Fibroblast of skin of left biceps (primary cell): ENCODE measurements around the gene WWTR1.

ENCODE experiments used
- DNase-seq, 2 experiments: peaks; one replicate each; pipeline ENCODE4 v3.0.0-alpha.2; 2013; ENCODE audit warnings: low read depth in 2 of 2

Gene WWTR1

DNA sequence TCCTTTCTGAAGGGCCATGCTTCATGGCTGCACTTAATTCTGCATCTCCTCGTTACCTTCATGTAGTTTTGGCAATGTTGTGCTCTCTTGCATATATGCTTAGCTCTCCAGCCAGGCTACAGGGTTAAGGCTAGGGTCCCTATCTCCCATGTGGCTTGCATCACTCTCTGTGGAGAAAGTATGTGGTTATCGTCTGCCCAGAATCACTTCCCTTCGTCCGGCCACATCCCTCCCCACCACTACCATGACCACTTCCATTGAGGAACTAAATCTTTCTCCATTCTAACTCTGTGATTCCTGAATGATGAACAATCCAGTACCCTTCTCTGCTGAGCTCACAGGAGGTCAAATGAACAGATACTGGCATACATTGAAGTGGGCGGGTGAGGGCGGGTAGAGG is 34.0 kb downstream of the WWTR1 start:
- DNase-seq = no peak

DNA sequence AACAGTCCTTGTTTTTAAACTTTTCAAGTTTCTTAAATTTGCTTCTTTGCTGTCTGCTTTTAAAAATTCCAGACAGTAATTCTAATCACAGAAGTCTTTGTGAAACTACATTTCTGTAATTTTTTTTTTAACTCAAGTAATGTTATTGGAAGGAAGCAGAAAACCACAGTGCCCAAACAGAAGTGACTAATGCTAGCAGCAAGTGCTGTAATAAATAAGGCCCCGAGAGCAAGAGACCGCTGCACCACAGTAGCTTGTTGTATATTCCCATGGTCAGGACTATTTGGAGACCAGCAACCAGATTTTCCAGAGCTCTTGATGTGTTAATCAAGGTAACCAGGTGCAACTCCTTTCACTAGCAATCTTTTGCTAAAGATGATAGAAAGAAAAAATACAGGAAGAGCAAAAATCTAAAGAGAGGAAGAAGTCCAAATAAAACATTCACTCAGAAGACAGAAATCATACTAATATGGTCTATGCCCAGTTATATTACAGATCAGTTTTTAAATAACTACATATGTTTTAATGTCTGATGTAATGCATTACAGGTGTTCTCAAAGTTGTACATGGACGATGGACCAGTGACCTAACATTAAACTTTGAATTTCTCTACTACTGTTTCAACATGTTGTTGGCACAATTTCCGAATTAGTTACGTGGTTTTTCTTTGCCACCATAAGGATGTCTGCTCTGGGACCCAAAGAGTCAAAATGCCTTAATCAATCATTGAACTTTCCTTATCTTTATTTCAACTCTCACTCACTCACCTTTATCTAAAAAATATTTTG is 36.4 kb downstream of the WWTR1 start:
- DNase-seq = peak; percentile 66 to 71

GRCh38 chr3:149620291-149621020 is 37.4 kb downstream of the WWTR1 start:
- DNase-seq = peak; percentile 66 to 68

GRCh38 chr3:149619136-149619535 is 38.7 kb downstream of the WWTR1 start:
- no peak for DNase-seq

GRCh38 chr3:149618151-149619123 is 39.4 kb downstream of the WWTR1 start:
- DNase-seq = no peak

DNA sequence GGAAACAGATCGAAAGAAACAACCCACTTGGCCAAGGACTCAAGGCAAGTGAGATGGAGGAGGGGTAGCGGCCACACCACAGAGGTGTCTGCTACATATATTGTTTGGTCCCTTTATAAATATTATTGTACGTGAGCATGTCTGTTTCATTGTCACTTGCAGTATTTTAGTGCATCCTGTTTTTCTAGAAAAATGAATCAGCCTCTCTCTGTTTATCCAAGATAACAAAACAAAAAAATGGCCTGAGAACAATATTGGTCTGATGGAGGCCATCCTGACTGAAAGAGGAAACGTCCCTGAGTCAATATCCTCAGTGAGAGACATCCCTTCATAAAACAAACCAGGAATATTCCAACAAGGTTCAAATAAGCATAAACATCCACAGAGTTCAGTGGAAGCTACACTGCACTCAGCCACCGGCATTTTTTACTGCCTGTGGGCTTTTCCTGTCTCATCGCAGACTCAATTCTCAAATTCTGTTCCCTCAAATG is 42.0 kb downstream of the WWTR1 start:
- no peak for DNase-seq

DNA sequence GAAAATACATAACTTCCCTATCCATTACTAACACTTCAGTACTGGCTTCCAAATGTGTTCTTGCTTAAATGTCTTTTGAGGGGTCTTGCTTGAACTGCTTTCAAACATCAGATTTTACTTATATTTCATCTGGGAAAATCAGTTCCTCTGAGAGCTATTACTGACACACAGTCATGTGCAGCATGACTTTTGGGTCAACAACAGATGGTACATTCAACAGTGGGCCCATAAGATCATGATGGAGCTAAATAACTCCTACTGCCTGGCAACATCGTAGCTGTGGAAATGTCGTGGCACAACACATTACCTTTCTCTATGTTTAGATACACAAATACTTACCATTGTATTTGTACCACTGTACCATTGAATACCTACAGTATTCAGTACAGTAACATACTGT is 43.8 kb downstream of the WWTR1 start:
- no peak for DNase-seq

- DNase-seq = no peak
These were observed 45.4 kb downstream of the WWTR1 start for GRCh38 chr3:149612456-149612855.

GRCh38 chr3:149611149-149611548 is 46.7 kb downstream of the WWTR1 start:
- DNase-seq = no peak

- no peak for DNase-seq
These were observed 47.3 kb downstream of the WWTR1 start for GRCh38 chr3:149610351-149611105.

- DNase-seq = no peak
These were observed 48.2 kb downstream of the WWTR1 start for GRCh38 chr3:149609595-149609994.

DNA sequence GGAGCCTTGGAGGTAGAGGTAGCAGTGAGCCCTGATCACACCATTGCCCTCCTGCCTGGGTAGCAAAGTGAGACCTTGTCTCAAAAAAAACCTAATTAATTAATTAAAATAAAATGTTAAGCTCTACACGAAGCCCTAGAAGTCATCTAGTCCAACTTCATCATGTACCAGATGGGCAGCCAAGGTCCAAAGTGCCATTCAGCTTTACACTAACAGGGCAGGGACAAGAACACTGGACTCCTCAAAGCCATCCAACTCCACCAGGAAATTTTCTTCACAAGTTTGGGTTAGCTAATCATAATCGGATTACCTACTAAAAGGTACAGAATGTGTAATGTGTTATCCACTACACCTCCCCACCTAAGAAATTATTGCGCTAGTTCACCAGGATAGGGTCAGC is 48.8 kb downstream of the WWTR1 start:
- DNase-seq = no peak

DNA sequence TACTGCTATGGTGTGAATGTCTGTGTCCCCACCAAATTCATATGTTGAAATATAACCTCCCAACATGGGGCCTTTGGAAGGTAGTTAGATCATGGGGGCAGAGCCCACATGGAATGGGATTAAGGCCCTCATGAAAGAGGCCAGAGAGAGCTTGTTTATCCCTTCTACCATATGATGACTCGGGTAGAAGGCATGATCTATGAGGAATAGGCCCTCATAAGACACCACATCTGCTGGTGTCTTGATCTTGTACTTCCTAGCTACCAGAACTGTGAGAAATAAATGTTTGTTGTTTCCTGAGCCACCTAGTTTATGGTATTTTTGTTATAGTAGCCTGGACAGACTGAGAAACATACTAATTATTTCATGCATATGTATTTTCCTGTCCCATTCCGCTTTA is 51.9 kb downstream of the WWTR1 start:
- no peak for DNase-seq

DNA sequence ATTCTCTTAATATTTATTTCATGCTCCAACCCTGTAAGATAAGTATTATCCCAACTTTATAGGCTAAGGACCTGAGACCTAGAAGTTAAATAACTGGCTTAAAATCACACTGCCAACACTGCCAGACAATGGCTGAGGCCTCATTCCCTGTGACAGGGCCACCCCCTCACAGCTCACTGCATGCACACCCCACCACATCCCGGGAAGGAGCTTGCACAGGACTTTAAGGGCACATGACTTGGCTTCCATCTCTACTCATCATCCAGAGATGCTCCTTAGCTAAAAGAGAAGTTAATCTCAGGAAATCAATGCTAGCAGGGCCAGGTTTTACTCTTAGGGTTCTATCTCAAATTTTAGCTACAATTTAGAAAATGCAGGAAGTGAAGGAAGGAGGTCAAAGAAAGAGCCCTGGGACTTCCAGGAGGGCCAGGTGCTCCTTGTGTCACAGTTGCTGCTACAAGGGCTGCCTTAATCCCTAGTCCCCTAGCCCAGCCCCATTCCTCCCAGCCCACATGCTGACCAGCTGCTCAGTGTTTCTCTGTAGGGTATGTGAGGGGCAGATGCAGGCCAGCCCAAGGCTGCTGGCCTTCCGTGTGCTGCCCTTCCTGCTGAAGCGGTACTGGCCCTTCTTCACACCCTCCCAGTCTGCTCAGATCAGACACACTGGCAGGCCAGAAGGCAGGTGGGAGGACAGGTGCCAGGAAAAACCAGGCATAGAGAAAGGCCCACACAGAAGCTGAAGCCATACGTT is 53.5 kb downstream of the WWTR1 start:
- DNase-seq = no peak

DNA sequence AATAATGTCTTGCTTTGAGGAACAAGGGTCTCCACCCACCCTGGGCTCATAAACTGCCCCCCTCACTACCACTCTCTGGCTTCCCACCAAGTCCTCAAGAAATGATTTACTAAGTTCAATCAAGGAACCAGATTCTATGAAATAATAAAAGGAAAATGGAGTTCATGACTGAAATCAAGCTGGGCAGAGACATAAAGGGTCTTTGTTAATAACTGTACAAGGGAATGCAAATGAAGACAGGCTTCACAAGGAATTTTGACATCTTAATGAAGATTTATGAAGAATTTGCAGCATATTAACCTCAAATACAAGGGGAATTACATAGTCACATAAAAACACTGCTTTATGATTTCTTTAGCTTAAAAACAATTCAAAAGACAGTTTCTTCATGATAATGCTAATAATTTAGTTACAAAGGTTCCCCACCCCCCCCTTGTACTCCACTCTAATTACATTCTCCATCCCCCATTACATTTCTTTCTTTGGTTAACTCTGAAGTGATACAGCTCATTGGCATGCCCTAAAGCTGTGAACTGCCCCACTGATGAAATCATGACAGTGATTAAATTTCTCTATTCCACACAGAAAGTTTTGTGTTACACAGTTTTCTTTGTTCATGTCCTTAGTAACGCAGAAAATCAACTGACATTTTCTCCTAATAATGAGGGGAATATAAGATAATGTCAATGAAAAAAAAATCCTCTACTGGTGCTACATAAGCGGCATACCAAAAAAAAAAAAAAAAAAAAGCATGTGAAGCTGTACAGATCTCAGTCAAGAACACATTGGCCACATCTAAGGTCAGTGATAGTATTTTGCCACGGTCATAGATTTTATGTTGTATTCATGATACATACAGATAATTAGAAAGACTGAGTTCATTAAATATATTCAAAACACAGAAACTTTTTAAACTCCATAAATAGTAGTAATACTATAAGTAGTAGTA is 54.4 kb downstream of the WWTR1 start:
- DNase-seq = peak; percentile 57 to 58

- no peak for DNase-seq
These were observed 57.2 kb downstream of the WWTR1 start for GRCh38 chr3:149600634-149601033.

- no peak for DNase-seq
These were observed 58.6 kb downstream of the WWTR1 start for GRCh38 chr3:149599236-149599635.

GRCh38 chr3:149596134-149596770 is 61.6 kb downstream of the WWTR1 start:
- DNase-seq = no peak
